ENCODE measurements around the gene KIAA1328. TPM values are rescaled to one million over a fixed set of nuclear protein-coding genes. Genes with fewer than 3 reads are reported as not detected.

Gene KIAA1328
- total RNA-seq, 1 experiment from 2014 or later: 6.2 TPM

DNA sequence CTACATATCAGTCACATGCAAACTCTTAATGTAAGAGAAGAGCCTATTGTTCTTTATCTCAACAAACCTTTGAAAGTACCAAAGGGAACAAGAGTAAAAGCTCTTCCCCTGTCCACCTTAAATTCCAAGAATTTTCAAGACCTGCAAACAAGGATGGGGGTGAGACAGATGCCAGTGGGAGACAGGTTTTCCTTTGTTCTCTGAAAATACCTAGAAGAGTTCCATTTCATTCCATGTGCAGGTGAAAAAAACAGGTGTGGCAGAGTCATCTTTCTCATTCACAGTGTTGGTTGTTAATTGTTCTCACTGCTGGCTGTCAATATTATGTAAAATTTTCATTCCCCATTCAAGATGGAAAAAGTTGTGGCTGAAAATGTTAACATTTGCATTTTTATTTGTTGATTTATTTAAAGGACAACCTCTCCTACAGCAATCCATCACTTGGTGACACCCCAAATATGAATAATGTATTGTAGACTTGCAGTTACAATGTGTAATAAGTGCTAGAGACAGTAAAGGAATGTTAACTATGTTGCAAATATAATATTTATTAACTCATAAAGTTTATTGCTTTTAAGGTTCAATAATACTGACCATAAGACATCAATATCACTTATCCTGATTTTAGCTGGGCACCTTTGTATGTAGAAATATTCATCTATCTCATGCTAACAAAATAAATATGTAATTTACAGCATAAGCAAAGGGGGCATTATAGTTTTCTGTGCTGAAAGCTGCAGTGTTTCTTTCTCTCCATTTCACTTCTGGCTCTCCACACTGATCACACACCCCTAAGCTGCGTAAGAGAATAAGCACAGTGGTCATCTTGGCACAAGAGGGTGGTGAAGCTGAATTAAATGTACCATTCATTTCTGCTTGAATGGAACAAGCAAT, 347.0 kb downstream of the KIAA1328 start:
- Histone ChIP-seq H3K27me3 (ENCODE audit: control insufficient read depth, insufficient read depth, low read length) (no peaks in the 10 kb centered on the region), H3K36me3 (ENCODE audit: control insufficient read depth, insufficient read depth, low read length) (no peaks in the 10 kb centered on the region), H3K9me3 (ENCODE audit: control insufficient read depth, insufficient read depth, low read depth, low read length) (no peaks in the 10 kb centered on the region), H3K27ac (ENCODE audit: low read length) (no peak overlapping the region), H3K4me1 (ENCODE audit: control insufficient read depth, insufficient read depth, low read length) (no peaks in the 10 kb centered on the region), H3K4me3 (ENCODE audit: low read depth in 2 of 2, low read length in 2 of 2) (no peak overlapping the region)
- TF ChIP-seq POLR2AphosphoS5 (IDR thresholded peaks at IDR 0.05; ENCODE audit: low read depth, low read length): no peak
- TF ChIP-seq, protein P1, sequence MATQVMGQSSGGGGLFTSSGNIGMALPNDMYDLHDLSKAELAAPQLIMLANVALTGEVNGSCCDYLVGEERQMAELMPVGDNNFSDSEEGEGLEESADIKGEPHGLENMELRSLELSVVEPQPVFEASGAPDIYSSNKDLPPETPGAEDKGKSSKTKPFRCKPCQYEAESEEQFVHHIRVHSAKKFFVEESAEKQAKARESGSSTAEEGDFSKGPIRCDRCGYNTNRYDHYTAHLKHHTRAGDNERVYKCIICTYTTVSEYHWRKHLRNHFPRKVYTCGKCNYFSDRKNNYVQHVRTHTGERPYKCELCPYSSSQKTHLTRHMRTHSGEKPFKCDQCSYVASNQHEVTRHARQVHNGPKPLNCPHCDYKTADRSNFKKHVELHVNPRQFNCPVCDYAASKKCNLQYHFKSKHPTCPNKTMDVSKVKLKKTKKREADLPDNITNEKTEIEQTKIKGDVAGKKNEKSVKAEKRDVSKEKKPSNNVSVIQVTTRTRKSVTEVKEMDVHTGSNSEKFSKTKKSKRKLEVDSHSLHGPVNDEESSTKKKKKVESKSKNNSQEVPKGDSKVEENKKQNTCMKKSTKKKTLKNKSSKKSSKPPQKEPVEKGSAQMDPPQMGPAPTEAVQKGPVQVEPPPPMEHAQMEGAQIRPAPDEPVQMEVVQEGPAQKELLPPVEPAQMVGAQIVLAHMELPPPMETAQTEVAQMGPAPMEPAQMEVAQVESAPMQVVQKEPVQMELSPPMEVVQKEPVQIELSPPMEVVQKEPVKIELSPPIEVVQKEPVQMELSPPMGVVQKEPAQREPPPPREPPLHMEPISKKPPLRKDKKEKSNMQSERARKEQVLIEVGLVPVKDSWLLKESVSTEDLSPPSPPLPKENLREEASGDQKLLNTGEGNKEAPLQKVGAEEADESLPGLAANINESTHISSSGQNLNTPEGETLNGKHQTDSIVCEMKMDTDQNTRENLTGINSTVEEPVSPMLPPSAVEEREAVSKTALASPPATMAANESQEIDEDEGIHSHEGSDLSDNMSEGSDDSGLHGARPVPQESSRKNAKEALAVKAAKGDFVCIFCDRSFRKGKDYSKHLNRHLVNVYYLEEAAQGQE (IDR thresholded peaks at IDR 0.05; ENCODE audit: insufficient read depth in 1 of 2, low read depth in 2 of 2, low read length in 1 of 2): no peak
- TF ChIP-seq, protein P2, sequence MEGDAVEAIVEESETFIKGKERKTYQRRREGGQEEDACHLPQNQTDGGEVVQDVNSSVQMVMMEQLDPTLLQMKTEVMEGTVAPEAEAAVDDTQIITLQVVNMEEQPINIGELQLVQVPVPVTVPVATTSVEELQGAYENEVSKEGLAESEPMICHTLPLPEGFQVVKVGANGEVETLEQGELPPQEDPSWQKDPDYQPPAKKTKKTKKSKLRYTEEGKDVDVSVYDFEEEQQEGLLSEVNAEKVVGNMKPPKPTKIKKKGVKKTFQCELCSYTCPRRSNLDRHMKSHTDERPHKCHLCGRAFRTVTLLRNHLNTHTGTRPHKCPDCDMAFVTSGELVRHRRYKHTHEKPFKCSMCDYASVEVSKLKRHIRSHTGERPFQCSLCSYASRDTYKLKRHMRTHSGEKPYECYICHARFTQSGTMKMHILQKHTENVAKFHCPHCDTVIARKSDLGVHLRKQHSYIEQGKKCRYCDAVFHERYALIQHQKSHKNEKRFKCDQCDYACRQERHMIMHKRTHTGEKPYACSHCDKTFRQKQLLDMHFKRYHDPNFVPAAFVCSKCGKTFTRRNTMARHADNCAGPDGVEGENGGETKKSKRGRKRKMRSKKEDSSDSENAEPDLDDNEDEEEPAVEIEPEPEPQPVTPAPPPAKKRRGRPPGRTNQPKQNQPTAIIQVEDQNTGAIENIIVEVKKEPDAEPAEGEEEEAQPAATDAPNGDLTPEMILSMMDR (IDR thresholded peaks at IDR 0.05): no peak
- TF ChIP-seq TCF7L2 (IDR thresholded peaks at IDR 0.05; ENCODE audit: low read depth, low read length): no peak
- TF ChIP-seq SIN3A (IDR thresholded peaks at IDR 0.05; ENCODE audit: borderline replicate concordance, insufficient read depth, low read depth, low read length): no peak
- no TSS peak for BruUV-seq (replicated peaks)
- ATAC-seq (no peak), DNase-seq (ENCODE audit: low read depth, low spot score) (no peak)
- POLR2A ChIA-PET: no interaction called here
- intact Hi-C loops (cut with micrococcal nuclease; ENCODE audit: unreplicated experiment): no loop called here
- CTCF ChIA-PET: no interaction called here
- in situ Hi-C loops (cut with HindIII; ENCODE audit: low pct_unique_long_range_greater_than_20kb, low sequenced_read_pairs): no loop called here

DNA sequence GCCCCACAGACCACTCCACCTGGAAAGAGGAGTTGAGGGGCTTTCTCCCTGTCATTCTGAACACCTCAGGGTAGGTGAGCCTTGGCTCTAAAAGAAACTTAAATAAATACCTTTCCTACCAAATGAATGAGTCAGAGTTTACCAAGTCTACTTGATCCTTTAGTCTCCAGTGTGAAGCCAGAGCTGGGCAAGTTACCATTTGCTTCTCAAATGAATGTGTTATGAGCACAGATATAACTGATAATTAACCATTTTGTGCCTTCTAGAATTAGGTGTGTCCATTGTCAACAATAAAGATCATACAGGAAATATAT, 347.7 kb downstream of the KIAA1328 start:
- ATAC-seq (no peak), DNase-seq (ENCODE audit: low read depth, low spot score) (no peak)
- TF ChIP-seq TCF7L2 (IDR thresholded peaks at IDR 0.05; ENCODE audit: low read depth, low read length) (no peak), SIN3A (IDR thresholded peaks at IDR 0.05; ENCODE audit: borderline replicate concordance, insufficient read depth, low read depth, low read length) (no peak), POLR2AphosphoS5 (IDR thresholded peaks at IDR 0.05; ENCODE audit: low read depth, low read length) (no peak)
- TF ChIP-seq, protein P1 (IDR thresholded peaks at IDR 0.05; ENCODE audit: insufficient read depth in 1 of 2, low read depth in 2 of 2, low read length in 1 of 2): no peak
- TF ChIP-seq, protein P2 (IDR thresholded peaks at IDR 0.05): no peak
- Histone ChIP-seq H3K4me3 (ENCODE audit: low read depth in 2 of 2, low read length in 2 of 2) (no peak overlapping the region), H3K27me3 (ENCODE audit: control insufficient read depth, insufficient read depth, low read length) (no peaks in the 10 kb centered on the region), H3K27ac (ENCODE audit: low read length) (no peak overlapping the region), H3K36me3 (ENCODE audit: control insufficient read depth, insufficient read depth, low read length) (no peaks in the 10 kb centered on the region), H3K4me1 (ENCODE audit: control insufficient read depth, insufficient read depth, low read length) (no peaks in the 10 kb centered on the region), H3K9me3 (ENCODE audit: control insufficient read depth, insufficient read depth, low read depth, low read length) (no peaks in the 10 kb centered on the region)
- in situ Hi-C loops (cut with HindIII; ENCODE audit: low pct_unique_long_range_greater_than_20kb, low sequenced_read_pairs) (no loop called here), intact Hi-C loops (cut with micrococcal nuclease; ENCODE audit: unreplicated experiment) (no loop called here)
- CTCF ChIA-PET: no interaction called here
- POLR2A ChIA-PET: no interaction called here
- BruUV-seq (replicated peaks): no TSS peak
